Left colon (tissue), 2 donors: ENCODE data around the gene DNLZ. TPM values are rescaled to one million over a fixed set of nuclear protein-coding genes. Genes with fewer than 3 reads are reported as not detected.
"Not testable (repeated sequence)": the region's sequence is repeated elsewhere in the genome, so short reads cannot be mapped to it uniquely, and the experiment has no call there.

Source experiments
- ATAC-seq: fragments of 200-7000 bp; cut with Tn5 transposase; one replicate; pipeline ENCODE4 v1.9.1; 2020; ENCODE audit warnings: mild to moderate bottlenecking, moderate library complexity
- DNase-seq, 2 donors: peaks; one replicate each; pipeline ENCODE4 v3.0.0-alpha.2; 2020
- intact Hi-C, 2 donors: fragments of 100-400 bp; cut with DNase I in 1 of 2; cut with micrococcal nuclease in 1 of 2; formaldehyde crosslinking; loops; one replicate each; pipeline versions ENCODE4 v1.11.2 to v1.14.0; 2022; cut with DNase I, micrococcal nuclease
- total RNA-seq, 2 donors: library from RNA; stranded (reverse); fragmentation: NEBNext Ultra II Directional; extraction: Animal tissue kit (Norgen Biotek cat#: 25700); gene quantifications; one replicate each; pipeline ENCODE4 v1.2.1, GENCODE V29; 2021
- donor health status: DM: no; HTN: no; CAD: no.
- donor health status: DM: yes; HTN: yes; CAD: no.

DNLZ gene
- total RNA-seq, 2 donors from 2014 or later = 10.0 to 10.6 TPM

DNA sequence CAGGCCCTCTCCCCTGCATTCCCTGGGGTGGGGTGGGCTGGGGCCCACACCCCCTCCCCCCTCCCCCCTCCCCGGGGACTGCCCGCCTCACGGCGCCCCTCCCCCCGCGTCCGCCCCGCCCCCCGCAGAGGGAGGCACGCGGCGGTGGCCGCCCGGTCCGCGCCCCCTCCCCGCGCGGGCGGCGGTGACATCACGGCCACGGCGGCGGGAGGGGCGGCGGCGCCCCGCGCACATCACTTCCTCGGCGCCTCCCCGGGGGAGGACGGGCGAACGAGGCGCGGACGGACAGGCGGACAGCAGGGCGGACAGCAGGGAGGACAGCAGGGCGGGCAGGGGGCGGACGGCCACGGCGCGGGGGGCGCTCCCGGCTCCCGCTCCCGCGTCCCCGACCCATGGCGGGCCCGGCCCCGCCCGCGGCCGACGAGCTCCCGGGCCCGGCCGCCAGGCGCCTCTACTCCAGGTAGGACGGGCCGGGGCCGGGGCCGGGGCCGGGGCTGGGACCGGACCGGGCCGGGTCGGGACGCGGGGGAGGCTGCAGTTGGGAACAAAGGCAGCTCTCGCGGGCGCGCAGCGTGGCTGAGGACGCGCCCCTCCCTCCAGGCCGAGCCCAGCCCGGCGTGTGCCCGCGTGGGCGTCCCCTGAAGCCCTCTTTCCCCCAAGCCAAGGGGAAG is 36.1 kb downstream of the DNLZ start, which contains the start of gene GPSM1:
Gene GPSM1, plus strand, starts transcription at position 236 of the 671 bp plus-strand sequence. Its CDS starts 157 bp downstream, at position 393.
- ATAC-seq (no peak), DNase-seq (peak in 1 of 2 donors; percentile 36)
- intact Hi-C loops = no loop called here

GRCh38 chr9:136326761-136327303 is 36.7 kb downstream of the DNLZ start:
- ATAC-seq (no peak), DNase-seq (no peak)
- intact Hi-C loops = no loop called here

- intact Hi-C loops = no loop called here
- DNase-seq = no peak
- no peak for ATAC-seq
Observed at GRCh38 chr9:136326061-136326760, 37.3 kb downstream of the DNLZ start.

DNA sequence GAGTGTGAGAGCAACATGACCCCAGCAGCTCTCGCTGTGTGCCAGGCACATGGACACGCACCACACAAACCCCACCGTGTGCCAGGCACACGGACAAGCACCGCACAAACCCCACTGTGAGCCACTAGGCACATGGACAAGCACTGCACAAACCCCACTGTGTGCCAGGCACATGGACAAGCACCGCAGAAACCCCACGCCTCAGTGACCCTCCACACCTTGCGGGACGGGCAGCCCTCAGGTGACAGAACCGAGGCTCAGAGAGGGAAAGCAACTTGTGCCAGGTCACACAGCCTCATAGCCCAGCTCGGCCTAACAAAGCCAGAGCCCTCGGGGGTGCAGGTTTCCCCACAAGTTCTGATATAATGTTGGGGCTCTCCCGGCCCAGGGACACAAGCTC is 38.2 kb downstream of the DNLZ start:
- ATAC-seq = no peak
- intact Hi-C loops = no loop called here

DNA sequence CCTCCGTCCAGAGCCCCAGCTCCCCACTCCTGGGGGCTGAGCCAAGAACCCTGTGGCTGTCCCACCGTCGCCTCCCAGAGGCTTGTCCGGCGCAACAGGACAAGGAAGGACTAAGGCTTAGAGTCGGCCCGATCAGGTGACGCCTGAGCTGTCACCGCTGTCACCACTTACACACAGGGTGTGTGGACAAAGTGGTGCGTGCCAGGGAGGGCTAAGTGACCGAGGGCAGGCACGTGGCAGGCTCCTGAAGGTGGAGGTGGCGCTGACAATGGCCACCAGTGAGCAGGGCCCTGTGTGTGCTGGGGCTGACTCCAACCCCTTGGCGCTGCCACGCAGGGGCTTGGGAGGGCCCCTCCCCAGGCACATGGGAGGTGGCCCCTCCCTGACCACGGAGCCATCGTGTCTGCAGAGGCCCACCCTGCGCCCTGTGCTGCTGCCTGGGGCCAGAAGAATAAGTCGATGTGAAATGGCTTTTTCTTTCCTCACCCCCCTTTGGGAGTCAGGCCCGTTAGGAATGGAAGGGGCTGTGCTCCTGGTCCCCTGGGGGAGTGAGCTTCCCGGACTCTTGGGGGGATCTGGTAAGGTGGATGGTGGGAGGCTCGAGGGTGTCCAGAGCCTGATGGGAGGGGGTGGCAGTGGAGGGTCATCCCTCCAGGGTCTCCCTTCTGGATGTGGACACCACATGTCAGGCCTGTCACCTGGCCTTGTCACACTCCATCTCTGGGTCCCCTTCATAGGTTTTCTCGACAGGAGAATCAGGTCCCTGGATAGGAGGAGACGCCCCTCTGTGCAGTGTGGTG is 38.8 kb downstream of the DNLZ start:
- intact Hi-C loops = no loop called here
- peak; percentile 34 for ATAC-seq
- DNase-seq = no peak

More for the DNA sequence above, 38.2 kb downstream of the DNLZ start:
- no peak for DNase-seq

DNA sequence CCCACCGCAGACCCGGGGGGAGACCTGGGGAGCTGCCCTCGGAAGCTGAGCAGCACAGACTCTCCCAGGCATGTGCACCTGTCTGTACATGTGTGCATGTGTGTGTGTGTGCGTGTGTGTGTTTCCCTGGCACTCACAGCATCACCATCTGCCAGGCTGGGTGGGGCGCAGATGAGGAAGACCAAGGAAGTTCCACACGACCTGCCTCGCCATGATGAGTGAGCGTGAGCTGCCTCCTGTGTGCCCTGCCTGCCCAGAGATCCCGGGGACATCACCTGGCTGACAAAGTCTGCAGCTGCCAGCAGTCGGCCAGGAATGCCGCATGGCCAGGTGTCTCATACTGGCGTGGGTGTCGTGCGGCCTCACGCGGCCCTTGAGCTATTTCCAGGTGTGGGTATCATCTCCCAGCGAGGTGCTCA is 40.2 kb downstream of the DNLZ start:
- intact Hi-C loops = no loop called here
- ATAC-seq = peak; percentile 72
- peak in 1 of 2 donors; percentile 58 for DNase-seq

DNA sequence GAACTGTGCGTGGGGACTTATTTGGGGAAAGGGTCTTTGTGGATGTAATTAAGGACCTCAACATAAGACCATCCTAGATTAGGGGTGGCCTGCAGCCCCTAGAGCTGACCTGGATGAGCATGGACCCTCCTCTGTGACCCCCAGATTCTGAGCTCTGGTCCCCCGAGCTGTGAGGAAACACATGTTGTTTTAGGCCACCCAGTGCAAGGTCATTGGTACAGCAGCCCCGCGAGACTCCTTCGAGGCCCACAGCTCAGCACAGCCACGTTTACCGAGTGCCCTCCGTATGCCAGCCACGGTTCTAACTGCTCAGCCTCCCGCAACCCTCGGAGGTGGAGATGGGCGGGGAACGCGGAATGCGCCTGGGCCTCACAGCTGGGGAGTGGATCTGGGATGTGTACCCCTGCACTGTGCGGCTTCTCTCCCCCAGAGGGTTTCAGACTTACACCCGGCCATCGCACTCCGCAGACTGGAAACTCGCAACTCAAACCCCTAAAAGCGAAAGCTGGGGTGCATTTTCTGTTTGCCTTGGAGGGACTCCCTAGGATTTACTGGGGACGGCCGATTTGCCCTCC is 40.7 kb downstream of the DNLZ start:
- ATAC-seq = no peak
- DNase-seq = no peak
- intact Hi-C loops = no loop called here

- ATAC-seq (no peak), DNase-seq (no peak)
- intact Hi-C loops = no loop called here
Observed at GRCh38 chr9:136321561-136321960, 42.0 kb downstream of the DNLZ start.

DNA sequence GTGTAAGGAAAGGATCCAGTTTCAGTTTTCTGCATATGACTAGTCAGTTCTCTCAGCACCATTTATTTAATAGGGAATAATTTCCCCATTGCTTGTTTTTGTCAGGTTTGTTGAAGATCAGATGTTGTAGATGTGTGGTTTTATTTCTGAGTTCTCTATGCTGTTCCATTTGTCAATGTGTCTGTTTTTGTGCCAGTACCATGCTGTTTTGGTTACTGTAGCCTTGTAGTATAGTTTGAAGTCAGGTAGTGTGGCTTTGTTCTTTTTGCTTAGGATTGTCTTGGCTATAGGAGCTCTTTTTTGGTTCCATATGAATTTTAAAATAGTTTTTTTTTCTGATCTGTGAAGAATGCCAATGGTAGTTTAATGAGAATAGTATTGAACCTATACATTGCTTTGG is 42.6 kb downstream of the DNLZ start:
- ATAC-seq, DNase-seq, intact Hi-C loops: not testable (repeated sequence)

- DNase-seq, ATAC-seq, intact Hi-C loops: not testable (repeated sequence)
Observed at GRCh38 chr9:136319955-136320354, 43.6 kb downstream of the DNLZ start.

- DNase-seq, ATAC-seq, intact Hi-C loops: not testable (repeated sequence)
Observed at GRCh38 chr9:136319244-136319643, 44.3 kb downstream of the DNLZ start.

GRCh38 chr9:136318776-136319241 is 44.7 kb downstream of the DNLZ start:
- ATAC-seq = peak; percentile 47
- intact Hi-C loops = no loop called here
- DNase-seq = no peak

- ATAC-seq (no peak), DNase-seq (no peak)
- intact Hi-C loops = no loop called here
Observed at GRCh38 chr9:136318111-136318775, 45.3 kb downstream of the DNLZ start.

DNA sequence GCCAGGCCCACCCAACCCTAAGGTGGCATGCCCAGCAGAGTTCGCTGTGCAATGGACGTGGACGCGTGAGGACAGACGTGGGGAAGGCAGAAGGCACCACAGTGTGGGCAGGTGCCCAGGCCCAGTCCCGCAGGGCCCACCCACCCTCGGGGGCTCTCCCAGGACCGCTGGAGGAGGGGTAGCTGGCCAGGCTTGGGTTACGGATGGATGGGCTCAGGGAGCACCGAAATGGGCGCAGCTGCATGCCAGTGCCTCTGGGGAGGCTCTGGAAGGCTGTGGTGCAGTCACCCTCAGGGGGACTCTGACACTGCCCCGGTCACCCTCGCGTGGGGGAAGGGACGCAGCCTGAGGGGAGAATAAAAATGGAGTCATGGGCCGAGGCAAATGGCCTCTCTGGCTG is 45.8 kb downstream of the DNLZ start:
- ATAC-seq (no peak), DNase-seq (no peak)
- intact Hi-C loops = no loop called here

DNA sequence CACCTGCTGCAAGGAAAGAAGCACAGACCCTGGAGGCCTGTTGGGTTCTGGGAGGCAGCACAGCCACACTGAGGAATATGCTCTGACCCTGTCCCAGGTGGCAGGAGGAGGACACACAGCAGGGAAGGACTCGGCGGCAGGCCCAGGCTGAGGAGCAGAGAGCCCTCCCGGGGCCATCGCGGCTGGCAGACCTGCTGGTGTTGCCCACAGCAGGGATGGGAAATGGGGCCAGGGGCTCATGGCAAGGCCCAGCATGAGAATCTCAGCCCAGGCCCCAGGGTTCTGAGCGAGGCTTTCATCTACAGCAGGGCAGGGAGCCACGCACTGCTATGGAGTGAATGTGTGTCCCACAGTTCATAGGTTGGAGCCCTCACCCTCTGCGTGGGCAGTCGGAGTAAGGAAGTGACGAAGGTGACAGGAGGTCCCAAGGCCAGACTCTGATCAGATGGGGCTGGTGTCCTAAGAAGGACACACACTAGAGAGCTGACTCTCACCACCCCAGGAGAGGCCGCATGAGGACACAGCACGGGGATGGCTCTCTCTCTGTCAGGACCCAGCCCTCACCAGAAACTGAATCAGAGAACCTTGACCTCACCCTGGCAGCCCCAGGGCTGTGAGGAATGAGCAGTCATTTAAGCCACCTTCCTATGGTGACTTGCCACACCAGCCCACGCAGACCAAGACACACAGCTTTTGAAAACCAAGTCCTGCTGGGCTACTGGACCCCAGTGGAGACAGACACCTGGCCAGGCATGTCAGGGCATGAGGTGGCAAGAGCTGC is 46.5 kb downstream of the DNLZ start:
- ATAC-seq (no peak), DNase-seq (no peak)
- intact Hi-C loops = no loop called here

GRCh38 chr9:136316271-136316751 is 47.2 kb downstream of the DNLZ start:
- intact Hi-C loops = no loop called here
- DNase-seq (no peak), ATAC-seq (no peak)

DNA sequence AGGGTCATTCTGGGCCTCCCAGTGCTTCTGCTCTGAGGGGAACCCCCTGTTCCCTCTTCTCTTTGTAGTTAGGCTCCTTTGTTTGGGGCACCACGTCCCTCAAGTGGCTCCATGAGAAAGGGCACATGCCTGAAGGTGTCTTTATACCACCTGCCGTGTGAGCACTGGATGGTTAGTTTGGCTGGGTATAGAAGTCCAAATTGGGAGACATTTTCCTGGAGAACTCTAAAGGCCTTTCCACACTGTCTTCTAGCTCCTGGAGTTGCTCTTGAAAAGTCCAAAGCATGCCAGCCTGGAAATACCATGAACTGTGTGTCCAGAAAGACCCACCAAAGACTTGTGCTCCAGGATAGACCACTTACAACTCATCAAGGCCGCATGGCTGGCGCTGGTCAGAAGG is 48.6 kb downstream of the DNLZ start:
- ATAC-seq (no peak), DNase-seq (no peak)
- intact Hi-C loops = no loop called here

- DNase-seq (no peak), ATAC-seq (no peak)
- intact Hi-C loops = no loop called here
Observed at GRCh38 chr9:136314056-136314416, 49.5 kb downstream of the DNLZ start.
